CD4-positive, alpha-beta T cell treated with Interleukin-4 for 4 hours (primary cell): ENCODE measurements around the gene TOMM6.
A peak's percentile ranks its signal among the peaks of the same experiment; 100 is the strongest.

Experiments used
- DNase-seq: peaks from one replicate; pipeline ENCODE4 v3.0.0-alpha.2; 2020

Gene TOMM6

DNA sequence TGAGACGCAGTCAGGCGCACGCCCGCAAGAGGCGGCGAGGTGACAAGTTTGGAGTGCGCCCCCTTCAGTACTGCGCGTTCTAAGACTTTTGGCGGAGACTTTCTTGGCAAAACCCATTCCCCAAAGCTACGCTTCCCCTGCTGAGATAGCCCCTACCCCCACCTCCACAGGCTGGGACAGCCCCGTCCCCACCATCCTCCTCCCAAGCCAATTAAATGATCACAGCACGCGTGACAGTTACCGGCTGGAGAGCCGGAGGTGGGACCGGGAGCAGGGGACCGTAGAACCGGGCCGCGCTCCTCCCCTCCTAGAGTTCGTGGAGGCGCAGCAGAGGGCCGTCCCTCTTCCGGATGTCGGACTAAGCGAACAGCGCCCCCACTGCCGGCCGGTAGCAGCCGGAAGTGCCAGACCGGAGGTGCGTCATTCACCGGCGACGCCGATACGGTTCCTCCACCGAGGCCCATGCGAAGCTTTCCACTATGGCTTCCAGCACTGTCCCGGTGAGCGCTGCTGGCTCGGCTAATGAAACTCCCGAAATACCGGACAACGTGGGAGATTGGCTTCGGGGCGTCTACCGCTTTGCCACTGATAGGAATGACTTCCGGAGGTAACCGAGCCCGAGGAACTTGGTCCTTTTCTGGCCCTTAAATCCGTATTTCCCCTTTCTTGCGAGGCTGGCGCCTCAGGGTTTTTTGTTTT, at the start of gene TOMM6:
TSS of gene TOMM6 (plus strand) at position 476 of the 699 bp plus-strand sequence. CDS start at position 480, 4 bp downstream.
- peak; percentile 94 for DNase-seq

DNA sequence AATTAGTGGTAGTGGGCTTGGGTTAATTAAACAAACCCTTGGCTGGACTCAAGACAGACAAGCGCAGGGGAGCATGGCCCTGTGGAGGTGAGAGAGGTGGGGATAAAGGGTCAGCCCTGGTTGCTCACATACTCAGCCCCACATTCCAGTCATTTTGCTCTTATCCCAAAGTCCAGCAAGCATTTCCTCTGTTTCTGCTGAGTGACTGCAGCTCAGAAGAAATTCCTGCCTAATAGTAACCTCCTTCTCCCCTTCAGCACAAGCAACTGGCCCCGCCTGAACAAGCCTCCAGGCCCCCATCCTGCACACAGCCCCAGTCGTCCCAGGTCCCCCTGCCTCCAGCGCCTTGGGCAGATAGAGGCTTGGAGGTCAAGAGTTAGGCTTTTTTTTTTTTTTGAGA, 48.5 kb upstream of the TOMM6 start:
- no peak for DNase-seq

GRCh38 chr6:41740366-41741162, 46.9 kb upstream of the TOMM6 start:
- DNase-seq = no peak

DNA sequence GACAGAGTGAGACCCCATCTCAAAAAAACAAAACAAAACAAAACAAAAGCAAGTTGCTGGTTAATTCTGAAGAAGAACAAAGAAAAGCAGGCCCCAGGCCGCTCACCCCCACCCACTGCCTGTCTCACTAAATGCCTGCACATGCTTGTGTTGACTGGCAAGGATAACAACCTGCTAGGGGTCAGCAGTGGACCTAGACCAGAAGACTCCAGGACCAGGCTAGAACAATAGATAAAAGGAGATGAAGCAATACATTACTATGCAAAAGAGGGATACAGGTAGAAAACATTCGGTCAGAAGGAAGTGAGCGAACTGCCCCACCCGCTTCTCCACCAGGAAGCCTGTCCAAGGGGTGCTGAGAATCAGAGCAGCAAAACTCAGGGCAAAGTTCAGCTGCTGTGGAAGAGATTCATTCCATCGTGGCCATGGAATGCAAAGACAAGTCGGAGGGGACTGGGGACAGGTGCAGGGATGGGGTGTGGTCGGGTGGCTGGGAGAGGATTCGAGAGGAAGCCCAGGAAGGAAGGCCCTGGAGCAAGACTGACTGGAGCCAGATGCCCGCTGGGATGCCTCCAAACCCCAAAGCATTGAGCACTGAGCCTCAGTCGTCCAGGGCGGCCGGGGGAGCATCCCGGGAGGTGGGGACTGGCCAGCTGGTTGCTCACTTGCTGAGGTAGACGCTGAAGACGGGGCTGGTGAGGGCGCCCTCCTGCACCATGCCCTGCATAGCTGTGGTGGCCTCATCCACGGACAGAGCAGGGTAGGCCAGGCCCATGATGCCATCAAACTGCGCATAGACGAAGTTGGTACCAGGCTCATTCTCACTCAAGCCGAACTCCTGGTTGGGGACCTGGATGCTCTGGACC, 45.6 kb upstream of the TOMM6 start:
- no peak for DNase-seq

- no peak for DNase-seq
Measured at GRCh38 chr6:41743406-41744235, 43.9 kb upstream of the TOMM6 start.

- DNase-seq = no peak
Measured at GRCh38 chr6:41744236-41744787, 43.2 kb upstream of the TOMM6 start.

- no peak for DNase-seq
Measured at GRCh38 chr6:41746107-41746506, 41.4 kb upstream of the TOMM6 start.

GRCh38 chr6:41747256-41748101, 40.0 kb upstream of the TOMM6 start, which contains the start of gene PGC:
Gene PGC (minus strand): TSS chr6:41747397. CDS start chr6:41747334, 63 bp downstream.
- no peak for DNase-seq

DNA sequence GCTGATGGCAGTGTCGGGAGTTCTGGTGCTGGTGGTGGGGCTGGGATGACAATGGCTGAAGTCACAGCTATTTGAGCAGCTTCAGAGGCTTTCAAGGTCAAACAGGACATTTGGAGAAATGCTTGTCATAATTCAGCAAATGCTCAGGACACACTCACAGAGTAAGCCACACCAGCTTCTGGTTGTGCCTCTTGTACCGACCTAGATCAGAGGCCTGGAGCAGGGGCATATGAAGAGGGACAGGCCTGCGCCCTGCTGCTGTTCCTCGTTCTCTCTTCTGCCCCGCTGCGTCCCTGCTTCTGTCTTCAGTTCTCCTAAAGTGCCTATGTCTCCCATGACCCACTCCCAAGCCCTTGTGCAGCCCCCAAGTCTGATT, 39.4 kb upstream of the TOMM6 start:
- no peak for DNase-seq

DNA sequence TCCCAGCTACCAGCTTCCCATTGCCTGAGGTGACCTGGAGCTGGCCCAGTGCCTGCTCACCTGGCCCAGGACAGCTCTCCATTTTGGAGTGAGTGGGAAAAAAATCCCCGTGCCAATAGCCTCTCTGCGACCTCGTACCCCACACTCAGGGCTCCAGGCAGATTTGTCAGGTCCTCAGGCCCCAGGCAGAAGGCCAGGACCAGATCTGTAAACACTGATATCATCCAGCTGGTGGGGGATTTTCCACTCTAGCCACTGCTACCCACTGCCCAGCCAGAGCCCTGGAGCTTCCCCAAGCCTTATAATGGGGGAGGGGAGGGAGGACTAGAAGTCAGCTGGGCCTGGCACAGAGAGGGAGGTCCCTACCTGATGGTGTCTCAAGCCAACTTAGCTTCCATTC, 39.0 kb upstream of the TOMM6 start:
- DNase-seq = no peak

- DNase-seq = no peak
Measured at GRCh38 chr6:41750374-41750773, 37.1 kb upstream of the TOMM6 start.

DNA sequence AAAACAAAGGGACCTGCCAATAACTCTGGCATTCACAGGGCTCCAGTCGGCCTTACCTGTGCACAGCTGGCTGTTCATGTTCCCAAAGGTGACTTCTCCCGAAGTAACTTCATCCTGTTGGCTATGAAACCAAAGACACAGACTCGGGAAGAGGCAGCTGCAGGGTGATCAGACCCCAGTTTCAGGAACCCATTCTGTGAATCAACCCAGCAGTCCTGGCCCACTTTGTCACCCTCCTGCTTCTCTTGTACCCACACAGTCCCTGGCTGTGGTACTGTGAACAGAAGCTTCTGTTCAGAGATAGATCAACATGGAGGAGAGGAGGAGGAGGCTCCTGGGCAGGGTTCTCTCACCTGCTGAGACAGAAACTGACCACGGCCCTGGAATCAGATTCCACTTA, 31.6 kb upstream of the TOMM6 start:
- no peak for DNase-seq

- DNase-seq = no peak
Measured at GRCh38 chr6:41756354-41756753, 31.1 kb upstream of the TOMM6 start.

GRCh38 chr6:41757271-41757670, 30.2 kb upstream of the TOMM6 start:
- DNase-seq = no peak

DNA sequence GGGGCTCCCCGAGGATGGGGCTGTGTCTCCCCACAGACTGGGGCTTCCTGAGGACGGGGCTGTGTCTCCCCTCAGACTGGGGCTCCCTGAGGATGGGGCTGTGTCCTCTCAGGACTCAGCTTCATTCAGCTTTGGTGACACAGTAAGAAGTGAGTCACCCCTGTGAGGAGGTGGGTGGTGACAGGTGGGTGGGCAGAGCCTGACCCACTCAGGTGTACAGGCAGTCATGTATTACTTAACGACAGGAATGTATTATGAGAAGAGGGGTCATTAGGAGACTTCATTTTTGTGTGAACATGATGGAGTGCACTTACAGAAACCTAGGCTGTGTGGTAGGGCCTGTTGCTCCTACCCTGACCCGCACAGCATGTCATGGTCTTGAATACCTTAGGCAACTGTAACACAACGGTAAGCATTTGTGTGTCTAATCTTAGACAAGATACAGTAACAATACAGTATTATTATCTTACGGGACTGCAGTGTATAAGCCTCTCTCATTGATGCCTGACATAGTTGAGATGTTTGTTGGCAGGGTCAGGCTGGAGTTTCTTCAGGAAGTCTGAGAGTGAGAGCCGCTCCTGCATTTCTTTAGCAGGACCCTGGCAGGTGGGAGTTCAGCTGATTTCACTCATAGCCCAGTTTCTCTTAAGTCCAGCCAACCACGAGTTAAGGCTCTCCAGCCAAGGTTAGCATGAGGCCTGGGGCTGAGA, 29.4 kb upstream of the TOMM6 start:
- DNase-seq = no peak

- no peak for DNase-seq
Measured at GRCh38 chr6:41758641-41759035, 28.9 kb upstream of the TOMM6 start.

GRCh38 chr6:41759106-41759904, 28.2 kb upstream of the TOMM6 start:
- no peak for DNase-seq

DNA sequence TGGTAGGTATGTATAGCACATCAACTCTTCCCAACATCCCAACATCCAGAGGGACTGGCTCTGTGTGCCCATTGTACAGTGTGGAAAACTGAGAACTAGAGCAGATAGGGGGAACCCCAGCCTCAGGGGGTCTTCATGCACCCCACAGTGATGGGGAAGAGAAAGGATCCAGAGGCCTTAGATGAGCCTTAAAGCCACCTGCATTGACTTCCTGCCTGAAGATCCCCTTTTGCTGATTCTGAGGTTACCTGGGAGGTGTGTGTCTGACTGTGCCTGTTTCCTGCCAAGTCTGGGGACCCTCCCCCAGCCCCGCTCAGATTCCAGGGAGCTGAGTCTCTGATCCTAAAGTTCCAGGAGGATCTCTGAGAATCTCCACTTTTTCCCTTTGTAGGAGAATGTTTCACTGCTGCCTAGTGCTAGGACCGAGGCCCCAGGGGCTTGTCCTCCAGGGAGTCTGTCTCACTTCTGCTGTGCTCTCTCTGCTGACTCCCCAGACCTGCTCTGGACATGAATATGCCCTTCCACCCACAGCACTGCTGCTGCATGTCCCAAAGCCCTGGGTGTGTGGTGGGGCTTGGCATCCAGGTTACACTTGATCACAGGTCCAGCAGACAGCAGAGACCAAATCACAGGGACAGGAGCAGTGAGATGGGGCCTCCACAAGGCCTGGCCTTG, 27.5 kb upstream of the TOMM6 start:
- DNase-seq = no peak

GRCh38 chr6:41763470-41763869, 24.0 kb upstream of the TOMM6 start:
- DNase-seq = no peak
